ENCODE data around the gene SLC28A1. TPM values are rescaled to one million over a fixed set of nuclear protein-coding genes. Genes with fewer than 3 reads are reported as not detected.

SLC28A1 gene
- total RNA-seq, 1 experiment from 2014 or later = 0.17 TPM

GRCh38 chr15:84947947-84948830 lies 63.7 kb downstream of the SLC28A1 start:
- H3K27ac Mint-ChIP-seq (ENCODE audit: unreplicated experiment) = no peak overlapping the region
- no TSS peak for BruUV-seq (replicated peaks)
- no peak overlapping the region for H3K4me3 Mint-ChIP-seq (ENCODE audit: low read depth, unreplicated experiment)
- H3K4me1 Mint-ChIP-seq (ENCODE audit: low read depth, unreplicated experiment) = peaks cover 9% of the 10 kb centered on the region
- CTCF ChIA-PET = no interaction called here
- H3K36me3 Mint-ChIP-seq (ENCODE audit: insufficient read depth, unreplicated experiment) = no peaks in the 10 kb centered on the region
- H3K27me3 Mint-ChIP-seq (ENCODE audit: unreplicated experiment) = no peaks in the 10 kb centered on the region
- TF ChIP-seq CTCF (IDR thresholded peaks at IDR 0.05; ENCODE audit: unreplicated experiment) = no peak
- no peak for DNase-seq
- intact Hi-C loops (cut with micrococcal nuclease; ENCODE audit: unreplicated experiment) = no loop called here
- no peaks in the 10 kb centered on the region for H3K9me3 Mint-ChIP-seq (ENCODE audit: low read depth, unreplicated experiment)

GRCh38 chr15:84949043-84949442 lies 64.6 kb downstream of the SLC28A1 start:
- Mint-ChIP-seq H3K4me1 (ENCODE audit: low read depth, unreplicated experiment) (peaks cover 9% of the 10 kb centered on the region), H3K4me3 (ENCODE audit: low read depth, unreplicated experiment) (no peak overlapping the region), H3K36me3 (ENCODE audit: insufficient read depth, unreplicated experiment) (no peaks in the 10 kb centered on the region), H3K27me3 (ENCODE audit: unreplicated experiment) (no peaks in the 10 kb centered on the region), H3K9me3 (ENCODE audit: low read depth, unreplicated experiment) (no peaks in the 10 kb centered on the region), H3K27ac (ENCODE audit: unreplicated experiment) (no peak overlapping the region)
- no TSS peak for BruUV-seq (replicated peaks)
- no peak for TF ChIP-seq CTCF (IDR thresholded peaks at IDR 0.05; ENCODE audit: unreplicated experiment)
- intact Hi-C loops (cut with micrococcal nuclease; ENCODE audit: unreplicated experiment) = no loop called here
- no peak for DNase-seq
- CTCF ChIA-PET = no interaction called here

GRCh38 chr15:84949845-84950569 lies 65.5 kb downstream of the SLC28A1 start:
- no peak for TF ChIP-seq CTCF (IDR thresholded peaks at IDR 0.05; ENCODE audit: unreplicated experiment)
- Mint-ChIP-seq H3K4me1 (ENCODE audit: low read depth, unreplicated experiment) (peaks cover 9% of the 10 kb centered on the region), H3K4me3 (ENCODE audit: low read depth, unreplicated experiment) (no peak overlapping the region), H3K9me3 (ENCODE audit: low read depth, unreplicated experiment) (no peaks in the 10 kb centered on the region), H3K36me3 (ENCODE audit: insufficient read depth, unreplicated experiment) (no peaks in the 10 kb centered on the region), H3K27ac (ENCODE audit: unreplicated experiment) (no peak overlapping the region), H3K27me3 (ENCODE audit: unreplicated experiment) (no peaks in the 10 kb centered on the region)
- CTCF ChIA-PET = interaction anchor here (0.7 kb wide), 1 partner anchor 196 kb away, joined by 3 read pairs; no protein-coding TSS in a partner anchor
- intact Hi-C loops (cut with micrococcal nuclease; ENCODE audit: unreplicated experiment) = loop anchor here (10.0 kb wide), 1 partner anchor 195 kb away; no protein-coding TSS in a partner anchor
- no TSS peak for BruUV-seq (replicated peaks)
- DNase-seq = no peak

GRCh38 chr15:84950570-84951111 lies 66.2 kb downstream of the SLC28A1 start:
- Mint-ChIP-seq H3K27ac (ENCODE audit: unreplicated experiment) (no peak overlapping the region), H3K9me3 (ENCODE audit: low read depth, unreplicated experiment) (no peaks in the 10 kb centered on the region), H3K4me1 (ENCODE audit: low read depth, unreplicated experiment) (peaks cover 11% of the 10 kb centered on the region), H3K4me3 (ENCODE audit: low read depth, unreplicated experiment) (no peak overlapping the region), H3K36me3 (ENCODE audit: insufficient read depth, unreplicated experiment) (no peaks in the 10 kb centered on the region), H3K27me3 (ENCODE audit: unreplicated experiment) (no peaks in the 10 kb centered on the region)
- no peak for TF ChIP-seq CTCF (IDR thresholded peaks at IDR 0.05; ENCODE audit: unreplicated experiment)
- no TSS peak for BruUV-seq (replicated peaks)
- CTCF ChIA-PET = interaction anchor here (0.7 kb wide), 1 partner anchor 196 kb away, joined by 3 read pairs; no protein-coding TSS in a partner anchor
- intact Hi-C loops (cut with micrococcal nuclease; ENCODE audit: unreplicated experiment) = loop anchor here (10.0 kb wide), 1 partner anchor 194 kb away; no protein-coding TSS in a partner anchor
- DNase-seq = no peak

All from Calu3 (cell line).